Activated T-cell treated with anti-CD3 and anti-CD28 coated beads, Interleukin-2, amount 50 U/mL, for 72 hours (primary cell): ENCODE measurements around the gene KIAA0040. TPM values are rescaled to one million over a fixed set of nuclear protein-coding genes. Genes with fewer than 3 reads are reported as not detected.

Experiments used
- ATAC-seq, 2 donors: fragments of 150-1000 bp; cut with Tn5 transposase; replicated peaks in 1 of 2; 2 replicates each; pipeline ENCODE4 v1.10.0; 2021; ENCODE audit warnings: moderate library complexity in 2 of 2, mild to moderate bottlenecking in 1 of 2
- DNase-seq, 2 donors: peaks; one replicate each; pipeline ENCODE4 v3.0.0; 2021 to 2022; ENCODE audit warnings: mixed read lengths in 1 of 2
- H3K27ac Mint-ChIP-seq: one replicate; pipeline ENCODE4 v1.8.0; 2022; ENCODE audit warnings: mild to moderate bottlenecking, moderate library complexity, mixed read lengths
- H3K27me3 Mint-ChIP-seq: one replicate; pipeline ENCODE4 v1.8.0; 2022; ENCODE audit warnings: low read depth, mixed read lengths
- H3K36me3 Mint-ChIP-seq, 2 donors: one replicate each; pipeline ENCODE4 v1.8.0; 2022; ENCODE audit warnings: mixed read lengths in 2 of 2, mild to moderate bottlenecking in 1 of 2; ENCODE audit not compliant: insufficient read depth in 2 of 2
- H3K4me1 Mint-ChIP-seq: one replicate; pipeline ENCODE4 v1.8.0; 2022; ENCODE audit warnings: low read depth, mixed read lengths
- H3K4me3 Mint-ChIP-seq, 2 donors: one replicate each; pipeline ENCODE4 v1.8.0; 2022; ENCODE audit warnings: mild to moderate bottlenecking in 2 of 2, mixed read lengths in 2 of 2, moderate library complexity in 2 of 2
- H3K9me3 Mint-ChIP-seq, 2 donors: one replicate each; pipeline ENCODE4 v1.8.0; 2022; ENCODE audit warnings: mixed read lengths in 2 of 2
- total RNA-seq, 2 donors: library from RNA; stranded (reverse); gene quantifications; one replicate each; pipeline ENCODE4 v1.2.3, GENCODE V29; 2022

Gene KIAA0040
- total RNA-seq, 2 donors from 2014 or later: 33.4 to 37.4 TPM

DNA sequence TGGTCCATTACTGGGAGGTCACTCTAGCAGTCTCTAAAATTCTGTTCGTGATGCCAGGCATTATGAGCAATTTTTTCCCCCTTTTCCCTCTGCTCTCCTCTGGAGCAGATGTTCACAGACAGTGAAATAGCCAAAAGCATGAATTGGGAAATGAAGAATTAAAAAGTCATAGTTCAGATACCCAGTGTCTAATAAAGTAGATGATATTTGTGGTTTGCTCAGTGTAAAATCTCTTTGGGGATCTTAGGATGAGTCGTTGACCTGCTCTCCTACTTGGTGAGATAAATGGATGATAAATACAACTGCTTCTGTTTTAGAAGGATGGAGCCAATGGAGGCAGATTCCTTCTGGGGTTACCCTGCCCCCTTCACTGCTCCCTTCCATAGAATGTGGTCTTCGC lies 56.3 kb downstream of the KIAA0040 start:
- H3K36me3 Mint-ChIP-seq: no peaks in the 10 kb centered on the region
- no peak overlapping the region for H3K4me3 Mint-ChIP-seq
- H3K27ac Mint-ChIP-seq: no peak overlapping the region
- H3K4me1 Mint-ChIP-seq: peaks cover 14% of the 10 kb centered on the region
- ATAC-seq: no peak
- H3K27me3 Mint-ChIP-seq: peaks cover 45% of the 10 kb centered on the region
- H3K9me3 Mint-ChIP-seq: no peaks in the 10 kb centered on the region
- no peak for DNase-seq

DNA sequence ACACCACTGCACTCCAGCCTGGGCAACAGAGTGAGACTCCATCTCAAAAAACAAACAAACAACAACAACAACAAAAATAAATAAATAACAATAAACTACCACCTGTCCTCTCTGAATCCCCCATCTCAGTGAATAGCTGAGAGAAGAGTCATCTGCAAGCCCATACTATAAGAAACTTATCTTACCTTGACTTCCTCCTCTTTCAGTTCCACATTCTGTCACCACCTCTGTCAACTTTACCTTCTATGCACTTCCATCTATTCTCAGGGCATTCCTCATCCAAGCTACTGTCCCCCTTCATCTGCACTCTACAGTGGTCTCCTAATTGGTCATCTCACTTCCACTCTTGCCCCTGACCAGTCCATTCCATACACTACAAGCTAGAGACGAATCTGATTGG lies 58.1 kb downstream of the KIAA0040 start:
- H3K9me3 Mint-ChIP-seq: no peaks in the 10 kb centered on the region
- no peak overlapping the region for H3K4me3 Mint-ChIP-seq
- H3K4me1 Mint-ChIP-seq: peaks cover 17% of the 10 kb centered on the region
- H3K27ac Mint-ChIP-seq: no peak overlapping the region
- DNase-seq: no peak
- ATAC-seq: no peak
- no peaks in the 10 kb centered on the region for H3K36me3 Mint-ChIP-seq
- H3K27me3 Mint-ChIP-seq: peaks cover 45% of the 10 kb centered on the region

DNA sequence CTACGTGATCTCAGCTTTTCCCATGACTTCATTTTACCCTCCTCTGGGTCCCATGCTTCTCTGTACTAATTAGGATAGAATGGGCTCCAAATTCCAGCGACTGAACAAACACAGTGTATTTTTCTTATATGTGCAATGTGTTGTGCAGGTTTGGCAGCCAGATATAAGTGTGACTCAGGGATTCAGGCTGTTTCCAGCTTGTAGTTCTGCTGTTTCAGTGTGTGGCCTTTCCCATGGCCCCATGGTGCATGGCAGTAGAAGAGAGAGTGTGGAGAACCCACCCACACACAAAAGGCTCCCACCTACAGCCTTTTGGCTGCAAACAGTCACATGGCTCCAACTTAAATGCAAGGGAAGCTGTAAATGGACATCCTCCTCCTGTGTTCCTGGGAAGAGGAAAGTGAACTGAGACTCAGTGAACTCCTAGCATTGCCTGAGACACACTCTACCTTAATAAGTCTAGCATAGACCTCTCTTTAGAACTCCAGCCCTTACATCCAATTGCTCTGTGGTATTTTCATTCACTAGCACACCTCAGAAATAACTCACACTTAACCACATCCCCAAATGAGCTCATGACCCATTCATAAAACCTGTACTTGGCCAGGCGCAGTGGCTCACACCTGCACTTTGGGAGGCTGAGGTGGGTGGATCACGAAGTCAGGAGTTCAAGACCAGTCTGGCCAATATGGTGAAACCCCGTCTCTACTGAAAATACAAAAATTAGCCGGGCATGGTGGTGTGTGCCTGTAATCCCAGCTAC lies 58.7 kb downstream of the KIAA0040 start:
- no peak overlapping the region for H3K4me3 Mint-ChIP-seq
- peaks cover 17% of the 10 kb centered on the region for H3K4me1 Mint-ChIP-seq
- H3K27ac Mint-ChIP-seq: no peak overlapping the region
- DNase-seq (peak in 1 of 2 donors; percentile 14), ATAC-seq (peak; percentile 68 to 76)
- H3K9me3 Mint-ChIP-seq: no peaks in the 10 kb centered on the region
- H3K36me3 Mint-ChIP-seq: no peaks in the 10 kb centered on the region
- H3K27me3 Mint-ChIP-seq: peaks cover 45% of the 10 kb centered on the region

DNA sequence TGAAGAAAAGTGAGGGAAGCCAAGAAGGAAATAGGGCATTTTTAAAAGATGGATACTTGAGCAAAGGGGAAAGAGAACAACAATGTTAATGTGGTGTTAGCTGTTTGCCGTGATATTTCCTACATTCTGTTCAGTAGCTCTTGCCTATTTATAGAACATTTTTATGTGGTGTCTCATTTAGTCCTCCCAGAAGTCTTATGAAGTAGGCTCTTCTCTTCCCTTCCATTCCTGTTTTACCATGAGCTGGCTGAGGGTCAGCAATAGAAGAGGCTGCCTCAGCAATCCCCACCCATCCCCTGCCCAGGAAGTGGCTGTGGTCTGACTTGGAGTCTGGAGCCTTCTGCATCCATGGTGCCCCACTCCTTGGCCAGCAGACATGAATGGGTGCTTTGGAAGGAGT lies 60.1 kb downstream of the KIAA0040 start:
- DNase-seq: no peak
- no peak overlapping the region for H3K27ac Mint-ChIP-seq
- H3K4me1 Mint-ChIP-seq: peaks cover 17% of the 10 kb centered on the region
- H3K4me3 Mint-ChIP-seq: no peak overlapping the region
- no peaks in the 10 kb centered on the region for H3K9me3 Mint-ChIP-seq
- no peak for ATAC-seq
- H3K36me3 Mint-ChIP-seq: no peaks in the 10 kb centered on the region
- peaks cover 34% of the 10 kb centered on the region for H3K27me3 Mint-ChIP-seq

DNA sequence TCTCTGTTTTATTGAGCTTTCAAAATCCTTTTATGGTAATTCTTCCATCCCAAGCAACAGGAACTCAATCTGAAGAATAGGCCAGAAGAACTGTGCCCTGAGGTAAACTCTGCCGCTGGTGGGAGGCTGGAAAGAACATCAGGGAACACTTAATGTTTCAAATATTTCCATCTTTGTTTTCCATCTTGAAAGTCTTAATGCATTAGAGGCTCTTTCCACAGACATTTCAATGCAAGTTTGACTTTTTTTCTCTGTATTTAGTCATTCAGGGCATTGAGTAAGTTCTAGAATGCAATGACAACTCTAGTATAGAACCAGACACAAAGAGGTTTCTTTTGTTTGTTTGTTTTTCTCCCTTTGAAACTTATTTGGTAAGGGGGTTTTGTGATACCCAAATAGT lies 61.5 kb downstream of the KIAA0040 start:
- H3K27me3 Mint-ChIP-seq: peaks cover 21% of the 10 kb centered on the region
- H3K4me3 Mint-ChIP-seq: no peak overlapping the region

DNA sequence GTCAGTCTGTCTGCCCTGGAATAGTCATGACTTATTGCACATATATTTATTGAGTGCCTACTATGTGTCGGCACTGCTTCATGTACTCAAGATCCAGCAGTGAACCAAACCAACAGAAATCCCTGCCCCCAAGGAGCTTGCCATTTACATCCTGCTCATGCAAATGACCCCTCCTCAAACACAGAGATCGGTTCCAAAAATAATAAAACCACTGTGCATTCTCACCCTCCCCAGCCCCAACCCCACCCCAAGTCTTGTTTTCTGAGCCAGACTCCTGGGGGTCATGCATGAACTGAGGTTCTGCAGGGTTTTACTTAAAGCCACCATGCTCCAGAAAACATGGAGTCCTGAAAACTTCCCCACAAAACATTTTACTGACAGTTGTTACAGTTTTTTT lies 61.9 kb downstream of the KIAA0040 start:
- ATAC-seq (no peak), DNase-seq (no peak)
- Mint-ChIP-seq H3K9me3 (no peaks in the 10 kb centered on the region), H3K27ac (no peak overlapping the region), H3K4me3 (no peak overlapping the region), H3K4me1 (peaks cover 17% of the 10 kb centered on the region), H3K27me3 (peaks cover 16% of the 10 kb centered on the region), H3K36me3 (no peaks in the 10 kb centered on the region)

More for the DNA sequence above, 61.5 kb downstream of the KIAA0040 start:
- DNase-seq (no peak), ATAC-seq (peak; percentile 25 to 29)
- peaks cover 17% of the 10 kb centered on the region for H3K4me1 Mint-ChIP-seq
- H3K9me3 Mint-ChIP-seq: no peaks in the 10 kb centered on the region
- H3K36me3 Mint-ChIP-seq: no peaks in the 10 kb centered on the region
- no peak overlapping the region for H3K27ac Mint-ChIP-seq

DNA sequence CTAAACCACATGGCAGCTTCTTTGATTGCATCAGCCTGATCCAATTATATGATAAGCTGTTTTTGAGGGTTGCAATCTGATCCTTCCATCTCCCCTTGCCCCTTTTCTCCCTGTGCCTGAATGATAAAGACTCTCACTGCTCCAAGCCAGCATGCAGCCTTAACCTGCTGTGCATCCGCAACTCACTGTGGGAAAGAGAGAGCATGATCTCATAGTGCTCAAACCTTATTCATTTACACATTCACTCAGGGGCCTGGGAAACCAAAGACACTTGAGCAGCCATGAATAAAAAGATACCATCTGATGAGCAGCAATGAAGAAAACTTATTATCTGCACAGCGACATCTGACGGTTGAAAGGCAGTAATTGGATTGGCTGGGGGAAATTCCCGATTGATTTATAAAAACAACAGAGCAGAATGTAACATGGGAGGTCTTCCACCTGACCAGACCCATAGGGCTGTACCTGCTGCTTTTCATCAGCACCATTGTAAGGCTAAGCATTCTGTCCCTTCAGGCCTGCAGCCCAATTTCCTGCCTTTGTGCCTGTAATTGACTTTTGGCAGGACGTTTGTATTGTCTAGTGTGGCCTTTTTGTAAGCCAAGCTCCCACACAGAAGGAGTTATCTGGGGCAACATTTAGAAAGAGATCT lies 62.5 kb downstream of the KIAA0040 start:
- H3K4me3 Mint-ChIP-seq: no peak overlapping the region
- DNase-seq (no peak), ATAC-seq (no peak)
- H3K27me3 Mint-ChIP-seq: peaks cover 15% of the 10 kb centered on the region
- no peaks in the 10 kb centered on the region for H3K36me3 Mint-ChIP-seq
- H3K4me1 Mint-ChIP-seq: peaks cover 17% of the 10 kb centered on the region
- H3K9me3 Mint-ChIP-seq: no peaks in the 10 kb centered on the region
- no peak overlapping the region for H3K27ac Mint-ChIP-seq

DNA sequence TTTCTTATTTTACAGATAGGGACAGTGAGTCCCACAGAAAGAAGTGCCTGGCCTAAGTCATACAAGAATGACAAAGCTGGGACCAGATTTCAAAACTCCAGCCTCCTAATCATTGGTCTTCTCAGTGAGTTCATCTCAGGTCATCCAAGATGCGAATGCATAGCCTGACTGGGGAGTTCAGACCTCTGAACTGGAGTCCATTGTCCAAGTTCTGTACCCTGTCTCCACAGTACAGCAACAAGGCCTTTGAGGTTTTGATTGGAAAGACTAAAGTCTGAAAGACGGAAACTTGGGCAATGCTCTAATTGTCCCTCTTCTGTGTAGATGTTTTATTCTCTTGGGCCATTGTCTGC lies 63.0 kb downstream of the KIAA0040 start:
- no peak for DNase-seq
- H3K4me1 Mint-ChIP-seq: peaks cover 16% of the 10 kb centered on the region
- H3K27me3 Mint-ChIP-seq: peaks cover 12% of the 10 kb centered on the region
- H3K36me3 Mint-ChIP-seq: no peaks in the 10 kb centered on the region
- no peaks in the 10 kb centered on the region for H3K9me3 Mint-ChIP-seq
- H3K4me3 Mint-ChIP-seq: no peak overlapping the region
- H3K27ac Mint-ChIP-seq: no peak overlapping the region
- no peak for ATAC-seq

DNA sequence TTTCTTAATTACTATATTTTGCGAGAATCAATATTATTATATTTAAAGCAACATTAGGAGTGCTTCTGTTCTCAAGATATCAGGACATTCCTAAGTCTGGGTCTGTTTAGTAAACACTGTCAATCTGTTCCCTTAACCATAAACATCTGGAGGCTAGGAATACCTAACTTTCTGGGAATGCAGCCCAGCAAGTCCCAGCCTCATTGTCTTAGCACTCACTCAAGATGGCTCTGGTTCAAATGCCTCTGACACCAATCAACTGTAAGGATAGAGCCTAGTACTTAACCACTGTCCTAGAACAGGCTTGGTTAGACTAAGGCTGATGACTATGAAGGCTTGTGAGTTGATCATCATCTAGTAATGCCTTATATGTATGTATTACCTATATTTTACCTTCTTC lies 63.4 kb downstream of the KIAA0040 start:
- H3K4me1 Mint-ChIP-seq: peaks cover 11% of the 10 kb centered on the region
- H3K27ac Mint-ChIP-seq: no peak overlapping the region
- no peaks in the 10 kb centered on the region for H3K36me3 Mint-ChIP-seq
- no peak for ATAC-seq
- no peak overlapping the region for H3K4me3 Mint-ChIP-seq
- no peak for DNase-seq
- peaks cover 7% of the 10 kb centered on the region for H3K27me3 Mint-ChIP-seq
- H3K9me3 Mint-ChIP-seq: no peaks in the 10 kb centered on the region

DNA sequence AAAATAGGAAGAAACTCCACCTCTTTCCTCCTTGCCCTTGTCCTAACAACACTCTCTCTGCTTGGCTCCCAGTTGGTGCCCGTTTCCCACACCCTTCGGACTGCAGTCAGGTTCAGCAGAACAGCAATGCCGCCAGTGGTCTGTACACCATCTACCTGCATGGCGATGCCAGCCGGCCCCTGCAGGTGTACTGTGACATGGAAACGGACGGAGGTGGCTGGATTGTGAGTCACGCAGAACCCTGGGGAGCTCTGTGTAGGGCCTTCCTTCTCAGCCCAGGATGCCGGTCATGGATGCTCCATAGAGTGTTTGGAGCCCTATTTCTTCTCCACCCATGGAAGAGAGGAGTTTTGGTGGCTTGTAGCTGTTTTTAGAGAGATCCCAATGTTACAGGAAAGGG lies 64.1 kb downstream of the KIAA0040 start:
- DNase-seq (no peak), ATAC-seq (no peak)
- no peak overlapping the region for H3K27ac Mint-ChIP-seq
- H3K27me3 Mint-ChIP-seq: peaks cover 2% of the 10 kb centered on the region
- H3K4me1 Mint-ChIP-seq: peaks cover 6% of the 10 kb centered on the region
- no peaks in the 10 kb centered on the region for H3K9me3 Mint-ChIP-seq
- H3K36me3 Mint-ChIP-seq: no peaks in the 10 kb centered on the region
- H3K4me3 Mint-ChIP-seq: no peak overlapping the region

DNA sequence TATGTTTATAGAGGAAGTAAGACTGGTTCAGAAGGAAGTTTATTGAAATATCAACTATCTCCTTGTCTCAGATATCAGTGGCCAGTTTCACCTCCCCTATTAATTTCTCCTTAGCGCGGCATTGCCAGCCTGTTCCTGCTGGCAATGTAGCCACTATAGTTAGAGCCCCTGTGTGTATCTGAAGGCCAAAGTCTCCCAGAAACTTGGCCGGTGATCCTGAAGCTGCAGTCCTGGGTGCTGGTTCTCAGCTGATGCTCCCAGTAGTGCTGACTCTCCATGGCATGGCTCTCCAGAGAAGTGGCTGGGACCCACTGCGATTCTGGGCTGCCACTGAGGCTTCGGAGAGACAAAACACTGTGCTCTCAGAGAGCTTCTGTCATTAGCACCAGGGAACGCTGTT lies 65.0 kb downstream of the KIAA0040 start:
- Mint-ChIP-seq H3K4me1 (peaks cover 6% of the 10 kb centered on the region), H3K36me3 (no peaks in the 10 kb centered on the region), H3K9me3 (no peaks in the 10 kb centered on the region), H3K27me3 (no peaks in the 10 kb centered on the region), H3K4me3 (no peak overlapping the region), H3K27ac (no peak overlapping the region)
- DNase-seq (no peak), ATAC-seq (no peak)

DNA sequence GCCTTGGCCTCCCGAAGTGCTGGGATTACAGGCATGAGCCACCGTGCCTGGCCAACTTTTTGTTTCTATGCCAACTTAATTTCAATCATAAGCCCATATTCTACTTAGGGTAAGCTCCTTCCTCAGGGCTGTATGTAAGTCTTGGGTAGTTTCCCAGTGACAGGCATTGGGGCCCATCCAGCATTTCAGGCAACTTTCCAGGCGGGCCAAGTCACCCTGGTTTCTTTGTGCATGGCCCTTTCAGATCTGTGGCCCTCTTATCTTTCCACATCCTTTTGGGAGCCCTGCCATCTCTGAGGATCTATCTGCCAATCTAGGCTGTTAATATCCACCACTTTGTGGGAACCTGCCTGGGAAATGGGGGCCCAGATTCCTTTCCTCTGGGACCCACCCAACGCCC lies 66.2 kb downstream of the KIAA0040 start:
- no peak for DNase-seq
- no peak overlapping the region for H3K4me3 Mint-ChIP-seq
- no peaks in the 10 kb centered on the region for H3K9me3 Mint-ChIP-seq
- no peaks in the 10 kb centered on the region for H3K27me3 Mint-ChIP-seq
- H3K27ac Mint-ChIP-seq: no peak overlapping the region
- H3K36me3 Mint-ChIP-seq: no peaks in the 10 kb centered on the region
- H3K4me1 Mint-ChIP-seq: peaks cover 4% of the 10 kb centered on the region
- ATAC-seq: no peak

DNA sequence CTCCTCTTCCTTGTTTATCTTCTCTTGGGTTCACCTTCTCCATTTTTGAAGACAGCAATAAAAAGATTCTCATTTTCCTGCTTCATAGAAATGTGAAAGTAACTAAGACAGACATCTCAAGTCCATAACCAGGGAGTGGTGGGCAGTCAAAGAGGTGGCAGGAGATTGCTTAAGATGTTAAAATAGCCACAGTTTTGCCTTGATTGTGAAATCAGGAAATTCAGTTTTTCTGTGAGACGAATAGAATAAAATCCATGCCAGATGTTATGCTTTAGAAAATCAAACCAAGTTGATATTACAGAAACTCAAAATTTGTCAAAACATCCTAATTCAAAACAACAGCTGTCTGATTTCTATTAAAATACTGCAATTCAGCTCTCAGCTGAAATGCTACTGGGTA lies 67.7 kb downstream of the KIAA0040 start:
- no peak overlapping the region for H3K27ac Mint-ChIP-seq
- ATAC-seq (no peak), DNase-seq (no peak)
- H3K9me3 Mint-ChIP-seq: no peaks in the 10 kb centered on the region
- H3K27me3 Mint-ChIP-seq: no peaks in the 10 kb centered on the region
- H3K4me1 Mint-ChIP-seq: no peaks in the 10 kb centered on the region
- no peaks in the 10 kb centered on the region for H3K36me3 Mint-ChIP-seq
- H3K4me3 Mint-ChIP-seq: no peak overlapping the region

DNA sequence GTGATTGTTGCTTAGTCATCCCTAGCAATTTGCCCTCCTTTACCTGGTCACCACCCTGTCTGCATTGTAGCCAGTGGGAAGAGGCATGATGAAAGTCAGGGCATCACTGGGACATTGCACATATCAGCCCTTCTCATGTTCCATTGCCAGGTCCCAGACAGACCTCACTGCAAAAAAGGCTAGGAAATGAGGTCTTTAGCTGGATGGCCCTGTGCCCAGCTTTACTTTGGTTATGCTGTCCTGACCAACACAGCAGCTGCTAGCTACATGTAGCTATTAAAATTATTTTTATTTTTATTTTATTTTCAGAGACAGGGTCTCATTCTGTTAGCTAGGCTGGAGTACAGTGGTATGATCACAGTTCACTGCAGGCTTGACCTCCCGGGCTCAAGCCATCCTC lies 72.1 kb downstream of the KIAA0040 start:
- DNase-seq: no peak
- ATAC-seq: no peak
- Mint-ChIP-seq H3K4me1 (no peaks in the 10 kb centered on the region), H3K27me3 (no peaks in the 10 kb centered on the region), H3K27ac (no peak overlapping the region), H3K4me3 (no peak overlapping the region), H3K36me3 (no peaks in the 10 kb centered on the region), H3K9me3 (no peaks in the 10 kb centered on the region)
